ENCODE results near the gene LLGL2. TPM values are rescaled to one million over a fixed set of nuclear protein-coding genes. Genes with fewer than 3 reads are reported as not detected.
A peak's percentile ranks its signal among the peaks of the same experiment; 100 is the strongest.

The LLGL2 gene
- total and polyA plus RNA-seq, 10 of the 15 experiments (the other 5 are each of a cell fraction or from before 2014, with no cell fraction given), result 0.21 to 9.9 (median 4.5) TPM

DNA sequence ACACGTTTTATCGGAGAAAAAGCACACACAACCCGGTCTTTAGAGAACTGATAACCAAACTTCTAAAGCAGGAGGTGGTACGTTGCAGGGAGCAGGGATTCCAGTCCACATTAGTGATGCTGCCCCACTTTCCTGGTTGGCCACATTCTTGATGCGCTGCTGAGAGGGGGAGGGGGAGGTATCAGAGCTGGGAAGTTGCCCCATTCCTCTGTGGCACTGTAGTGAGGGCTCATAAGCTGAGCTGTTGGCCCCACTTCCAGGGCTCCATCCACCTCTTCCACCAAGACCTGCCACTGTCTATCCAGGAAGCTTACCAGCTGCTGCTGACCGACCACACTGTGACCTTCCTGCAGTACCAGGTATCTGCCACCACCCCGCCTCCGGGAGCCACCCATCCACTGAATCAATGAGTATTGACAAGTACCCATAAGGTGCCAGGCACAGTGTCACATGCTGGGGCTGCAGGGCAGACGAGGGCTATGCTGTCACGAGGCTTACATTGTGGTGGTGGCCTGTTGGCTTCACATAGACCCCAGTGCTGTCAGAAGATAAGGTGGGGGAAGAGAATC, 8.1 kb upstream of the LLGL2 start:
- in situ Hi-C loops (cut with MboI), result no loop called here
- BruUV-seq (replicated peaks), result TSS peak; percentile 60
- H3K79me2 ChIP-seq (ENCODE audit: control insufficient read depth, insufficient read depth, low read length), result peaks cover 14% of the 10 kb centered on the region
- peak; percentile 43 for ATAC-seq
- no peaks in the 10 kb centered on the region for H4K20me1 ChIP-seq (ENCODE audit: control insufficient read depth, insufficient read depth)
- H3K4me1 ChIP-seq (ENCODE audit: control insufficient read depth, insufficient read depth, low read length), result peaks cover 20% of the 10 kb centered on the region
- H3K9ac ChIP-seq (ENCODE audit: control insufficient read depth, insufficient read depth, low read length), result peak overlapping the region; percentile 78
- H3K27me3 ChIP-seq (replicated peaks in 1 of 2; ENCODE audit: control insufficient read depth in 2 of 2, insufficient read depth in 2 of 2, low read length in 1 of 2), result no peaks in the 10 kb centered on the region
- CTCF ChIA-PET, result interaction anchor here (0.6 to 2.1 kb wide), 14 partner anchors 17 to 246 kb away, joined by 3 to 21 read pairs (median 6); partner anchors contain the start of genes MIF4GD, MYO15B and TMEM94
- peaks cover 0 to 2% of the 10 kb centered on the region in 2 experiments; a peak in 3 of 4 replicates for H3K36me3 ChIP-seq (ENCODE audit: control insufficient read depth in 2 of 2, insufficient read depth in 2 of 2, low read length in 1 of 2)
- no peaks in the 10 kb centered on the region for H3K9me3 ChIP-seq (replicated peaks; ENCODE audit: control insufficient read depth, insufficient read depth, low read length)
- TF ChIP-seq, protein P1, sequence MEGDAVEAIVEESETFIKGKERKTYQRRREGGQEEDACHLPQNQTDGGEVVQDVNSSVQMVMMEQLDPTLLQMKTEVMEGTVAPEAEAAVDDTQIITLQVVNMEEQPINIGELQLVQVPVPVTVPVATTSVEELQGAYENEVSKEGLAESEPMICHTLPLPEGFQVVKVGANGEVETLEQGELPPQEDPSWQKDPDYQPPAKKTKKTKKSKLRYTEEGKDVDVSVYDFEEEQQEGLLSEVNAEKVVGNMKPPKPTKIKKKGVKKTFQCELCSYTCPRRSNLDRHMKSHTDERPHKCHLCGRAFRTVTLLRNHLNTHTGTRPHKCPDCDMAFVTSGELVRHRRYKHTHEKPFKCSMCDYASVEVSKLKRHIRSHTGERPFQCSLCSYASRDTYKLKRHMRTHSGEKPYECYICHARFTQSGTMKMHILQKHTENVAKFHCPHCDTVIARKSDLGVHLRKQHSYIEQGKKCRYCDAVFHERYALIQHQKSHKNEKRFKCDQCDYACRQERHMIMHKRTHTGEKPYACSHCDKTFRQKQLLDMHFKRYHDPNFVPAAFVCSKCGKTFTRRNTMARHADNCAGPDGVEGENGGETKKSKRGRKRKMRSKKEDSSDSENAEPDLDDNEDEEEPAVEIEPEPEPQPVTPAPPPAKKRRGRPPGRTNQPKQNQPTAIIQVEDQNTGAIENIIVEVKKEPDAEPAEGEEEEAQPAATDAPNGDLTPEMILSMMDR (IDR thresholded peaks at IDR 0.05 in 2 of 3, conservative IDR thresholded peaks at IDR 0.05 in 1 of 3; ENCODE audit: control insufficient read depth in 2 of 3, extremely low read depth in 1 of 3, insufficient read depth in 1 of 3, low read depth in 3 of 3, low read length in 3 of 3), result peak in 2 of 3 experiments; percentile 22 to 31; a peak in 2 of 6 replicates
- TF ChIP-seq, protein P2, sequence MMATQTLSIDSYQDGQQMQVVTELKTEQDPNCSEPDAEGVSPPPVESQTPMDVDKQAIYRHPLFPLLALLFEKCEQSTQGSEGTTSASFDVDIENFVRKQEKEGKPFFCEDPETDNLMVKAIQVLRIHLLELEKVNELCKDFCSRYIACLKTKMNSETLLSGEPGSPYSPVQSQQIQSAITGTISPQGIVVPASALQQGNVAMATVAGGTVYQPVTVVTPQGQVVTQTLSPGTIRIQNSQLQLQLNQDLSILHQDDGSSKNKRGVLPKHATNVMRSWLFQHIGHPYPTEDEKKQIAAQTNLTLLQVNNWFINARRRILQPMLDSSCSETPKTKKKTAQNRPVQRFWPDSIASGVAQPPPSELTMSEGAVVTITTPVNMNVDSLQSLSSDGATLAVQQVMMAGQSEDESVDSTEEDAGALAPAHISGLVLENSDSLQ (IDR thresholded peaks at IDR 0.05), result 0 out of 2 replicates have a peak, but pooled peaks have one; percentile 18
- TF ChIP-seq TCF3 (IDR thresholded peaks at IDR 0.05; ENCODE audit: borderline replicate concordance, insufficient read depth, low read depth, low read length) (0 out of 2 replicates have a peak, but pooled peaks have one; percentile 42), ATF7 (IDR thresholded peaks at IDR 0.05; ENCODE audit: low read depth) (no peak), SMAD5 (IDR thresholded peaks at IDR 0.05; ENCODE audit: low read depth) (no peak), BCL11A (IDR thresholded peaks at IDR 0.05; ENCODE audit: low read depth, low read length) (no peak), FOS (IDR thresholded peaks at IDR 0.05; ENCODE audit: borderline replicate concordance, extremely low read depth, insufficient read length) (no peak), MEF2A (IDR thresholded peaks at IDR 0.05; ENCODE audit: insufficient read depth, low read depth, low read length) (no peak), HCFC1 (IDR thresholded peaks at IDR 0.05; ENCODE audit: low read length) (no peak)
- peak overlapping the region; percentile 62 for H3K27ac ChIP-seq (ENCODE audit: control insufficient read depth, insufficient read depth)
- 5% methylated on average over 10 of the region's 10 CpGs for WGBS (ENCODE audit: insufficient coverage, insufficient replicate concordance, low lambda C conversion rate, missing lambda C conversion rate)
- POLR2A ChIA-PET, result interaction anchor here (0.7 to 1.4 kb wide), 6 partner anchors 22 to 338 kb away, joined by 3 to 5 read pairs (median 4); partner anchors contain the start of genes MYO15B and WBP2
- RAD21 ChIA-PET (ENCODE audit: unreplicated experiment), result interaction anchor here (0.6 to 1.8 kb wide), 11 partner anchors 8 to 314 kb away, joined by 3 to 14 read pairs (median 5); partner anchors contain the start of genes LLGL2, MIF4GD, SLC25A19 and TMEM94
- FAIRE-seq, result no peak
- H3K4me3 ChIP-seq, result peak overlapping the region; percentile 95
- peak overlapping the region; percentile 64 for H3K4me2 ChIP-seq (ENCODE audit: control insufficient read depth, insufficient read depth)
- intact Hi-C loops (cut with micrococcal nuclease; ENCODE audit: unreplicated experiment), result loop anchor here (2.0 to 10.0 kb wide), 2 partner anchors 71 to 253 kb away; partner anchors contain the start of genes GGA3 and MRPS7
- H2AFZ ChIP-seq (ENCODE audit: control insufficient read depth, low read depth, low read length), result peak overlapping the region; percentile 80
- DNase-seq (ENCODE audit: low read depth, low spot score), result no peak
- SMC1A ChIA-PET (ENCODE audit: uncharacterized antibody, unreplicated experiment), result interaction anchor here (1.0 to 1.8 kb wide), 5 partner anchors 17 to 228 kb away, joined by 3 to 8 read pairs (median 4); partner anchors contain the start of genes GRB2, SLC25A19 and TMEM94
